Measurements from ENCODE around the gene SYN1.

DNA sequence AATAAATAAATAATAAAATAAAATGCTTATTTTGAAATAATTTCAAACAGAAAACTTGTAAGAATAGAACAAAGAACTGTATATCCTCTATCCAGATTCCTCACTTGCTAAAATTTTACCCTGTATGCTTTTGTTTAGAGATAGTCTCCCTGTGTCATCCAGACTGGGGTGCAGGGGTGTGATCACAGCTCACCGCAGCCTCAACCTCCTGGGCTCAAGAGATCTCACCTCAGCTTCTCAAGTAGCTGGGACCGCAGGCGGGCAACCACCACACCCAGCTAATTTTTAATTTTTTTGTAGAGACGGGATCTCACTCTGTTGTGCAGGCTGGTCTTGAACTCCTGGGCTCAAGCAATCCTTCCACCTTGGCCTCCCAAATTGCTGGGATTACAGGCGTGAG lies 76.2 kb downstream of the SYN1 start:
- TF ChIP-seq, protein P1, sequence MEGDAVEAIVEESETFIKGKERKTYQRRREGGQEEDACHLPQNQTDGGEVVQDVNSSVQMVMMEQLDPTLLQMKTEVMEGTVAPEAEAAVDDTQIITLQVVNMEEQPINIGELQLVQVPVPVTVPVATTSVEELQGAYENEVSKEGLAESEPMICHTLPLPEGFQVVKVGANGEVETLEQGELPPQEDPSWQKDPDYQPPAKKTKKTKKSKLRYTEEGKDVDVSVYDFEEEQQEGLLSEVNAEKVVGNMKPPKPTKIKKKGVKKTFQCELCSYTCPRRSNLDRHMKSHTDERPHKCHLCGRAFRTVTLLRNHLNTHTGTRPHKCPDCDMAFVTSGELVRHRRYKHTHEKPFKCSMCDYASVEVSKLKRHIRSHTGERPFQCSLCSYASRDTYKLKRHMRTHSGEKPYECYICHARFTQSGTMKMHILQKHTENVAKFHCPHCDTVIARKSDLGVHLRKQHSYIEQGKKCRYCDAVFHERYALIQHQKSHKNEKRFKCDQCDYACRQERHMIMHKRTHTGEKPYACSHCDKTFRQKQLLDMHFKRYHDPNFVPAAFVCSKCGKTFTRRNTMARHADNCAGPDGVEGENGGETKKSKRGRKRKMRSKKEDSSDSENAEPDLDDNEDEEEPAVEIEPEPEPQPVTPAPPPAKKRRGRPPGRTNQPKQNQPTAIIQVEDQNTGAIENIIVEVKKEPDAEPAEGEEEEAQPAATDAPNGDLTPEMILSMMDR (IDR thresholded peaks at IDR 0.05), result no peak
- TF ChIP-seq POLR2A (IDR thresholded peaks at IDR 0.05), result no peak
